Lung microvascular endothelial cell (primary cell): ENCODE results near the gene ALMS1. TPM values are rescaled to one million over a fixed set of nuclear protein-coding genes. Genes with fewer than 3 reads are reported as not detected.
"Not testable (repeated sequence)": the region's sequence is repeated elsewhere in the genome, so short reads cannot be mapped to it uniquely, and the experiment has no call there.

Experiments
- DNase-seq, 2 donors: peaks; one replicate each; pipeline versions ENCODE4 v3.0.0 to v3.0.0-alpha.2; 2010; ENCODE audit warnings: low read depth in 2 of 2
- total RNA-seq: library from RNA; depleted of rRNA; stranded (reverse); fragments of >200 nt; gene quantifications from 2 replicates; pipeline ENCODE4 v1.2.1, GENCODE V29; 2014

ALMS1 gene
- total RNA-seq, 1 donor from 2014 or later = 5.2 TPM

GRCh38 chr2:73611193-73611592 lies 225.6 kb downstream of the ALMS1 start:
- DNase-seq = no peak

- no peak for DNase-seq
Observed at GRCh38 chr2:73611867-73612266, 226.2 kb downstream of the ALMS1 start.

- no peak for DNase-seq
Observed at GRCh38 chr2:73614105-73614504, 228.5 kb downstream of the ALMS1 start.

- DNase-seq = no peak
Observed at GRCh38 chr2:73614997-73615396, 229.4 kb downstream of the ALMS1 start.

GRCh38 chr2:73619925-73620324 lies 234.3 kb downstream of the ALMS1 start:
- not testable (repeated sequence) for DNase-seq

GRCh38 chr2:73624036-73624435 lies 238.4 kb downstream of the ALMS1 start:
- not testable (repeated sequence) for DNase-seq

GRCh38 chr2:73624625-73625024 lies 239.0 kb downstream of the ALMS1 start:
- DNase-seq = not testable (repeated sequence)

GRCh38 chr2:73626237-73626636 lies 240.6 kb downstream of the ALMS1 start:
- not testable (repeated sequence) for DNase-seq

- not testable (repeated sequence) for DNase-seq
Observed at GRCh38 chr2:73628493-73628892, 242.9 kb downstream of the ALMS1 start.

- DNase-seq = peak; percentile 10 to 12
Observed at GRCh38 chr2:73630662-73631266, 245.1 kb downstream of the ALMS1 start.

- DNase-seq = not testable (repeated sequence)
Observed at GRCh38 chr2:73636977-73637376, 251.3 kb downstream of the ALMS1 start.

- DNase-seq = no peak
Observed at GRCh38 chr2:73638429-73638828, 252.8 kb downstream of the ALMS1 start.

GRCh38 chr2:73640511-73640911 lies 254.9 kb downstream of the ALMS1 start:
- no peak for DNase-seq

- DNase-seq = no peak
Observed at GRCh38 chr2:73640946-73641766, 255.5 kb downstream of the ALMS1 start.

GRCh38 chr2:73641767-73642062 lies 256.1 kb downstream of the ALMS1 start:
- DNase-seq = no peak

- DNase-seq = peak in 1 of 2 donors; percentile 60
Observed at GRCh38 chr2:73642338-73643018, 256.8 kb downstream of the ALMS1 start, which contains the start of gene NAT8. NAT8 (minus strand) TSS chr2:73642422; CDS start chr2:73641628, 794 bp downstream.

GRCh38 chr2:73647690-73648089 lies 262.1 kb downstream of the ALMS1 start:
- not testable (repeated sequence) for DNase-seq

- DNase-seq = no peak
Observed at GRCh38 chr2:73651591-73652230, 266.1 kb downstream of the ALMS1 start.

GRCh38 chr2:73652348-73652747 lies 266.7 kb downstream of the ALMS1 start:
- no peak for DNase-seq

- no peak for DNase-seq
Observed at GRCh38 chr2:73654175-73654574, 268.5 kb downstream of the ALMS1 start.
